ENCODE data around the gene AIRE. TPM values are rescaled to one million over a fixed set of nuclear protein-coding genes. Genes with fewer than 3 reads are reported as not detected.

AIRE gene
- total RNA-seq, 1 experiment from 2014 or later, result not detected

DNA sequence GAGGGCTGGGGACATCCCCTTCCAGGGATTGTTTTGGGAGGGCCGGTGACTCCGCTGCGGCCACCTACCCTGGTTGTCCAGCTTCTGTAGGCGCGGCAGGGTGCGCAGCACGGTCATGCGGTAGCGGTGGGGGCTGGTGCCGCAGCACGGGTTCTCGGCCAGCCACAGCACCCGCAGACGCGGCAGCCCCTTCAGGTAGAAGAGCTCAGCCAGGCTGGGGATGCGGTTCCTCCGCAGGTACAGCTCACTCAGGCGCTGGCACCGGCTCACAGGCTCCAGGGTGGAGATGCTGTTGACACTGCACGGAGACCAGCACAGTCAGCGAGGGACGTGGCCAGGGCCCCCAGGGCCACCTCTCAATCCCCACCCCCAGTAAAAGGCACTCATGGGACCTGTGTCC, 47.3 kb downstream of the AIRE start:
- ChIA-PET POLR2A (ENCODE audit: low non-redundant PET) (no interaction called here), CTCF (no interaction called here)
- Histone ChIP-seq H3K27ac (ENCODE audit: low read depth, low read length, poor library complexity, severe bottlenecking) (no peak overlapping the region), H3K4me1 (ENCODE audit: insufficient read depth, low read length, poor library complexity, severe bottlenecking) (peaks cover 2% of the 10 kb centered on the region), H3K9me3 (ENCODE audit: low read depth, low read length, poor library complexity, severe bottlenecking) (no peaks in the 10 kb centered on the region), H3K4me3 (ENCODE audit: low read depth, low read length, poor library complexity, severe bottlenecking) (no peak overlapping the region), H3K27me3 (replicated peaks; ENCODE audit: insufficient read depth, low read depth, low read length, poor library complexity) (no peaks in the 10 kb centered on the region), H3K36me3 (ENCODE audit: insufficient read depth, low read length, poor library complexity, severe bottlenecking) (no peaks in the 10 kb centered on the region)
- intact Hi-C loops (cut with micrococcal nuclease; ENCODE audit: unreplicated experiment), result no loop called here
- DNase-seq (ENCODE audit: low spot score), result no peak
- no peak for TF ChIP-seq EZH2 (IDR thresholded peaks at IDR 0.05; ENCODE audit: borderline replicate concordance, low read depth, low read length, poor library complexity, severe bottlenecking)
- TF ChIP-seq, protein P1, sequence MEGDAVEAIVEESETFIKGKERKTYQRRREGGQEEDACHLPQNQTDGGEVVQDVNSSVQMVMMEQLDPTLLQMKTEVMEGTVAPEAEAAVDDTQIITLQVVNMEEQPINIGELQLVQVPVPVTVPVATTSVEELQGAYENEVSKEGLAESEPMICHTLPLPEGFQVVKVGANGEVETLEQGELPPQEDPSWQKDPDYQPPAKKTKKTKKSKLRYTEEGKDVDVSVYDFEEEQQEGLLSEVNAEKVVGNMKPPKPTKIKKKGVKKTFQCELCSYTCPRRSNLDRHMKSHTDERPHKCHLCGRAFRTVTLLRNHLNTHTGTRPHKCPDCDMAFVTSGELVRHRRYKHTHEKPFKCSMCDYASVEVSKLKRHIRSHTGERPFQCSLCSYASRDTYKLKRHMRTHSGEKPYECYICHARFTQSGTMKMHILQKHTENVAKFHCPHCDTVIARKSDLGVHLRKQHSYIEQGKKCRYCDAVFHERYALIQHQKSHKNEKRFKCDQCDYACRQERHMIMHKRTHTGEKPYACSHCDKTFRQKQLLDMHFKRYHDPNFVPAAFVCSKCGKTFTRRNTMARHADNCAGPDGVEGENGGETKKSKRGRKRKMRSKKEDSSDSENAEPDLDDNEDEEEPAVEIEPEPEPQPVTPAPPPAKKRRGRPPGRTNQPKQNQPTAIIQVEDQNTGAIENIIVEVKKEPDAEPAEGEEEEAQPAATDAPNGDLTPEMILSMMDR (conservative IDR thresholded peaks at IDR 0.05; ENCODE audit: low read depth, low read length), result no peak
- no TSS peak for BruUV-seq (replicated peaks)

- Histone ChIP-seq H3K27ac (ENCODE audit: low read depth, low read length, poor library complexity, severe bottlenecking) (no peak overlapping the region), H3K36me3 (ENCODE audit: insufficient read depth, low read length, poor library complexity, severe bottlenecking) (no peaks in the 10 kb centered on the region), H3K27me3 (replicated peaks; ENCODE audit: insufficient read depth, low read depth, low read length, poor library complexity) (no peaks in the 10 kb centered on the region), H3K9me3 (ENCODE audit: low read depth, low read length, poor library complexity, severe bottlenecking) (no peaks in the 10 kb centered on the region), H3K4me3 (ENCODE audit: low read depth, low read length, poor library complexity, severe bottlenecking) (no peak overlapping the region), H3K4me1 (ENCODE audit: insufficient read depth, low read length, poor library complexity, severe bottlenecking) (peaks cover 6% of the 10 kb centered on the region)
- no peak for DNase-seq (ENCODE audit: low spot score)
- ChIA-PET POLR2A (ENCODE audit: low non-redundant PET) (no interaction called here), CTCF (no interaction called here)
- intact Hi-C loops (cut with micrococcal nuclease; ENCODE audit: unreplicated experiment), result no loop called here
- no TSS peak for BruUV-seq (replicated peaks)
- TF ChIP-seq, protein P1 (conservative IDR thresholded peaks at IDR 0.05; ENCODE audit: low read depth, low read length), result no peak
- TF ChIP-seq EZH2 (IDR thresholded peaks at IDR 0.05; ENCODE audit: borderline replicate concordance, low read depth, low read length, poor library complexity, severe bottlenecking), result no peak
Measured at GRCh38 chr21:44333509-44334328, 48.0 kb downstream of the AIRE start.

DNA sequence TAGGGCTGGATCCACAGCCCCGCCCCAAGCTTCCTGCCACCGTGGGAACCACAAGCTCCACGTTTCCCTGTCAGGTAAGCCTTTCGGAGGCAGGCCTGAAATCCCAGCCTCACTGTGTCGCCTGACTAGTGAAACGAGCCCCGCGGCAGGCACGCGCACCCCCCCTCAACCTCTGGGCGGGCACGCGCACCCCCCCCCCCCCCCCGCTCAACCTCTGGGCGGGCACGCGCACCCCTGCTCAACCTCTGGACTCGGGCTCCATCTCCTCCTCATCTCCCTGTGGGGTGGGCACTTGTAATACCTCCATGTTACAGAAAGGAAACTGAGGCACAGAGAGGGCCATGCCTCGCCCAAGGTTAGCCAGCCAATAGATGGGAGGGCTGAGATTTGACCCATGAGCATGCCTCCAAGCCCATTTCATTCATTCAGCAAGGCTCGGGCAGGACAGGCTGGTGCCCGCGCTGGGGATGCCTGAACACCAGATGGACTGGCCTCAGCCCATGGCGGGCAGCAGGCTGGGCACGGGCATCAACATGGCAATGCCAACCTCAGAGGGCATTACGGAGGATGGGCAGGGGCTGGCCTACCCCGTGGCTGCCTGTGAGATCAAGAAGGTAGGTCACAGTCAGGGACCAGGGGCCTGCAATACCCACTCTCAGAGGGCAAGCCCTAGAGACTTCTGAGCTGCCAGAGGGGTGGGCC, 48.8 kb downstream of the AIRE start:
- intact Hi-C loops (cut with micrococcal nuclease; ENCODE audit: unreplicated experiment), result no loop called here
- peaks cover 6% of the 10 kb centered on the region for H3K4me1 ChIP-seq (ENCODE audit: insufficient read depth, low read length, poor library complexity, severe bottlenecking)
- DNase-seq (ENCODE audit: low spot score), result no peak
- H3K27ac ChIP-seq (ENCODE audit: low read depth, low read length, poor library complexity, severe bottlenecking), result no peak overlapping the region
- no peaks in the 10 kb centered on the region for H3K9me3 ChIP-seq (ENCODE audit: low read depth, low read length, poor library complexity, severe bottlenecking)
- no TSS peak for BruUV-seq (replicated peaks)
- H3K27me3 ChIP-seq (replicated peaks; ENCODE audit: insufficient read depth, low read depth, low read length, poor library complexity), result no peaks in the 10 kb centered on the region
- TF ChIP-seq, protein P1 (conservative IDR thresholded peaks at IDR 0.05; ENCODE audit: low read depth, low read length), result no peak
- TF ChIP-seq EZH2 (IDR thresholded peaks at IDR 0.05; ENCODE audit: borderline replicate concordance, low read depth, low read length, poor library complexity, severe bottlenecking), result no peak
- ChIA-PET CTCF (no interaction called here), POLR2A (ENCODE audit: low non-redundant PET) (no interaction called here)
- H3K36me3 ChIP-seq (ENCODE audit: insufficient read depth, low read length, poor library complexity, severe bottlenecking), result no peaks in the 10 kb centered on the region
- no peak overlapping the region for H3K4me3 ChIP-seq (ENCODE audit: low read depth, low read length, poor library complexity, severe bottlenecking)

All from A673 (cell line).